Measurements from ENCODE around the gene PBRM1.

Gene PBRM1

GRCh38 chr3:52524752-52525679 is 160.7 kb downstream of the PBRM1 start:
- ATAC-seq: no peak

GRCh38 chr3:52524258-52524751 is 161.4 kb downstream of the PBRM1 start:
- no peak for ATAC-seq

GRCh38 chr3:52523386-52524257 is 162.1 kb downstream of the PBRM1 start:
- ATAC-seq: no peak

GRCh38 chr3:52522651-52523251 is 163.0 kb downstream of the PBRM1 start:
- no peak for ATAC-seq

- ATAC-seq: no peak
These were observed 163.6 kb downstream of the PBRM1 start for GRCh38 chr3:52521881-52522650.

- ATAC-seq: no peak
These were observed 164.3 kb downstream of the PBRM1 start for GRCh38 chr3:52521488-52521824.

GRCh38 chr3:52520716-52521487 is 164.8 kb downstream of the PBRM1 start:
- no peak for ATAC-seq

GRCh38 chr3:52520141-52520667 is 165.5 kb downstream of the PBRM1 start:
- no peak for ATAC-seq

- ATAC-seq: no peak
These were observed 166.1 kb downstream of the PBRM1 start for GRCh38 chr3:52519445-52520140.

GRCh38 chr3:52518723-52519444 is 166.8 kb downstream of the PBRM1 start:
- ATAC-seq: no peak

- ATAC-seq: no peak
These were observed 167.7 kb downstream of the PBRM1 start for GRCh38 chr3:52517796-52518722.

GRCh38 chr3:52516509-52517195 is 169.1 kb downstream of the PBRM1 start:
- ATAC-seq: no peak

GRCh38 chr3:52515192-52515591 is 170.5 kb downstream of the PBRM1 start:
- ATAC-seq: no peak

- no peak for ATAC-seq
These were observed 171.1 kb downstream of the PBRM1 start for GRCh38 chr3:52514576-52514975.

- ATAC-seq: no peak
These were observed 172.4 kb downstream of the PBRM1 start for GRCh38 chr3:52513281-52513680.

- no peak for ATAC-seq
These were observed 173.0 kb downstream of the PBRM1 start for GRCh38 chr3:52512727-52513126.

- no peak for ATAC-seq
These were observed 173.6 kb downstream of the PBRM1 start for GRCh38 chr3:52512105-52512504.

GRCh38 chr3:52511509-52511908 is 174.2 kb downstream of the PBRM1 start:
- no peak for ATAC-seq
